ENCODE data around the gene RSPH6A. TPM values are rescaled to one million over a fixed set of nuclear protein-coding genes. Genes with fewer than 3 reads are reported as not detected.

Gene RSPH6A
- polyA plus RNA-seq, 2 donors, result 0.16 TPM; not detected in 1

- WGBS, 2 donors, result 73 to 78% methylated on average over 7 of the region's 7 CpGs
- H3K4me1 ChIP-seq (ENCODE audit: control insufficient read depth in 2 of 2, insufficient read depth in 2 of 2, low read length in 1 of 2), result peaks cover 0 to 3% of the 10 kb centered on the region in 2 donors
- H3K27me3 ChIP-seq (ENCODE audit: control insufficient read depth in 1 of 2, insufficient read depth in 2 of 2, low read length in 2 of 2), result no peaks in the 10 kb centered on the region
- H3K4me3 ChIP-seq (ENCODE audit: low read depth in 1 of 2, low read length in 2 of 2), result no peak overlapping the region
- H3K9me3 ChIP-seq (ENCODE audit: control insufficient read depth in 2 of 2, insufficient read depth in 1 of 2, low read depth in 1 of 2, low read length in 1 of 2), result no peaks in the 10 kb centered on the region
- H3K27ac ChIP-seq (ENCODE audit: low read depth in 2 of 2, low read length in 1 of 2), result no peak overlapping the region
- peaks cover 24 to 39% of the 10 kb centered on the region in 2 donors for H3K36me3 ChIP-seq (ENCODE audit: control insufficient read depth in 2 of 2, insufficient read depth in 2 of 2, low read length in 1 of 2)
These were observed 37.9 kb upstream of the RSPH6A start for GRCh38 chr19:45852983-45853382.

DNA sequence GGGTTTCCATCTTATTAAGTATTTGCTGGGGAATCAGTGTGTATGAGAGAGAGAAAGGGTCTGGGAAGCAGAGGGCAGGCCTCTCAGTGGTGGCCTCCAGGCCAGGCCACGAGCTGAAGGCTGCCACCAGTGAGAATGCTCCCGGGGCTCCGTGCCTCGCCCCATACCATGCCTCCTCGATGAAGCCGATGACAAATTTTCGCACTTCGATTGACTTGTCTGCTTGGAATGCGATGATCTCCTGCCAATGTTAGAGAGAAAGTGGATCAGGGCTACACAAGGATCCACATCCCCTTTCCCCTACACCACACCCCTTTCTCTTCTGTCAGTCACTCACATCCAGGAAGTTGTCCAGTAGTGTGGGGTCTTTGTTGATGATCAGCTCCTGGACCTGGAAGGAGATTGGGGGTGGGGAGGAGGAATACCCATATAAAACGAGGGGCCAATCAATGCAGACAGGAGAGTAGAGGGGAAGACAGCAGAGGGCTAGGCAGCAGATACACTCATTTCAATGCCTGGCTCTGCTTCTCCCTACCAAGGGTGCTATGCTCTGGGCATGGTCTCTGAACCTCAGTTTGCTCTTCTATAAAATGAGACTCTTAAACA lies 37.1 kb upstream of the RSPH6A start:
- Histone ChIP-seq H3K27ac (ENCODE audit: low read depth in 2 of 2, low read length in 1 of 2) (no peak overlapping the region), H3K9me3 (ENCODE audit: control insufficient read depth in 2 of 2, insufficient read depth in 1 of 2, low read depth in 1 of 2, low read length in 1 of 2) (no peaks in the 10 kb centered on the region), H3K36me3 (ENCODE audit: control insufficient read depth in 2 of 2, insufficient read depth in 2 of 2, low read length in 1 of 2) (peaks cover 29 to 45% of the 10 kb centered on the region in 2 donors), H3K27me3 (ENCODE audit: control insufficient read depth in 1 of 2, insufficient read depth in 2 of 2, low read length in 2 of 2) (no peaks in the 10 kb centered on the region), H3K4me3 (ENCODE audit: low read depth in 1 of 2, low read length in 2 of 2) (no peak overlapping the region), H3K4me1 (ENCODE audit: control insufficient read depth in 2 of 2, insufficient read depth in 2 of 2, low read length in 1 of 2) (peaks cover 0 to 3% of the 10 kb centered on the region in 2 donors)
- WGBS, 2 donors, result 92 to 93% methylated on average over 10 of the region's 10 CpGs

- H3K4me3 ChIP-seq (ENCODE audit: low read depth in 1 of 2, low read length in 2 of 2), result no peak overlapping the region
- WGBS, 2 donors, result 90% methylated on average over 4 of the region's 4 CpGs
These were observed 33.8 kb upstream of the RSPH6A start for GRCh38 chr19:45848922-45849321.

GRCh38 chr19:45847663-45848062 lies 32.6 kb upstream of the RSPH6A start:
- Histone ChIP-seq H3K27me3 (ENCODE audit: control insufficient read depth in 1 of 2, insufficient read depth in 2 of 2, low read length in 2 of 2) (no peaks in the 10 kb centered on the region), H3K9me3 (ENCODE audit: control insufficient read depth in 2 of 2, insufficient read depth in 1 of 2, low read depth in 1 of 2, low read length in 1 of 2) (no peaks in the 10 kb centered on the region), H3K27ac (ENCODE audit: low read depth in 2 of 2, low read length in 1 of 2) (no peak overlapping the region), H3K4me1 (ENCODE audit: control insufficient read depth in 2 of 2, insufficient read depth in 2 of 2, low read length in 1 of 2) (peaks cover 0 to 3% of the 10 kb centered on the region in 2 donors), H3K36me3 (ENCODE audit: control insufficient read depth in 2 of 2, insufficient read depth in 2 of 2, low read length in 1 of 2) (peaks cover 28 to 38% of the 10 kb centered on the region in 2 donors), H3K4me3 (ENCODE audit: low read depth in 1 of 2, low read length in 2 of 2) (no peak overlapping the region)
- WGBS, 2 donors, result 92 to 94% methylated on average over 13 of the region's 13 CpGs

More at GRCh38 chr19:45848922-45849321, 33.8 kb upstream of the RSPH6A start:
- H3K9me3 ChIP-seq (ENCODE audit: control insufficient read depth in 2 of 2, insufficient read depth in 1 of 2, low read depth in 1 of 2, low read length in 1 of 2), result no peaks in the 10 kb centered on the region
- peaks cover 0 to 3% of the 10 kb centered on the region in 2 donors for H3K4me1 ChIP-seq (ENCODE audit: control insufficient read depth in 2 of 2, insufficient read depth in 2 of 2, low read length in 1 of 2)
- no peaks in the 10 kb centered on the region for H3K27me3 ChIP-seq (ENCODE audit: control insufficient read depth in 1 of 2, insufficient read depth in 2 of 2, low read length in 2 of 2)
- H3K27ac ChIP-seq (ENCODE audit: low read depth in 2 of 2, low read length in 1 of 2), result no peak overlapping the region
- H3K36me3 ChIP-seq (ENCODE audit: control insufficient read depth in 2 of 2, insufficient read depth in 2 of 2, low read length in 1 of 2), result peaks cover 27 to 39% of the 10 kb centered on the region in 2 donors

DNA sequence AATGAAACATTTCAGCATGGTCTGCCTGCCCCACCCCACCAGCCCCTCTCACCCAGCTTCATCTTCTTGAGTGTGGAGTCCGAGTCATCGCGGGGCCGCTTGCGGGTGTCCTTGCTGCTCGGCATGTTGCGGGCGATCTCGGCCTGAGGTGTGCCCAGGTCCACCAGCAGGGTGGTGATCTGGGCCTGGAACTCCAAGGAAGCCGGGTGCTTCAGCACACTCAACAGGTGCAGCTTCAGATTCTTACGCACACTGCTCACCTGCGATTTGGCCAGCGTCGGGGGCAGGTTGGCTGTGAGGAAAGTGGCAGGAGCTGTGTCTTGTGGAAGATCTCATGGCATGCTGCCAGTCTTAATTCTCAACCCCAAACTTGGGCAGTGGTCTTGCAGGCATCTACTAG lies 27.1 kb upstream of the RSPH6A start:
- Histone ChIP-seq H3K4me3 (ENCODE audit: low read depth in 1 of 2, low read length in 2 of 2) (no peak overlapping the region), H3K36me3 (ENCODE audit: control insufficient read depth in 2 of 2, insufficient read depth in 2 of 2, low read length in 1 of 2) (peaks cover 30 to 33% of the 10 kb centered on the region in 2 donors), H3K4me1 (ENCODE audit: control insufficient read depth in 2 of 2, insufficient read depth in 2 of 2, low read length in 1 of 2) (no peaks in the 10 kb centered on the region), H3K9me3 (ENCODE audit: control insufficient read depth in 2 of 2, insufficient read depth in 1 of 2, low read depth in 1 of 2, low read length in 1 of 2) (peaks cover 0 to 4% of the 10 kb centered on the region in 2 donors), H3K27ac (ENCODE audit: low read depth in 2 of 2, low read length in 1 of 2) (no peak overlapping the region), H3K27me3 (ENCODE audit: control insufficient read depth in 1 of 2, insufficient read depth in 2 of 2, low read length in 2 of 2) (no peaks in the 10 kb centered on the region)
- 95% methylated on average over 14 of the region's 14 CpGs for WGBS, 2 donors

DNA sequence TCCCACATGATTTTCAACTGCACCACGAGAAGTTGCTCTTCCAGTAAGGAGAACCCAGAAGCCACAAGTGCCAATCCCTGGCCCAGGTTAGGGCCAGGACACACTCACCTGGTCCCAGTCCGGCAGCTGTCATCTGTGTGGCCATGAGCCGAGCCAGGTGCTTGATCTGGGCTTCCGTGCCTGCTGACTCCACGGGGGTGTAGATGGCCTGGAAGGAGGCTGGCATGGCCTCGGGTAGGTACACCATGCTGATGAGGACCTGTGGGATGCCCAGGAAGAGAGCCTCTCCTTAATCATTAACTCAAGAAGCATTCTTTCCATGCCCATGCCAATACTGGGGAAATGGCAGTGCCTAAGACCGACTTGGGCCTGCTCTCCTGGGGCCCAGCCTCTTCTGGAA lies 19.9 kb upstream of the RSPH6A start:
- WGBS, 2 donors, result 84 to 89% methylated on average over 7 of the region's 7 CpGs

DNA sequence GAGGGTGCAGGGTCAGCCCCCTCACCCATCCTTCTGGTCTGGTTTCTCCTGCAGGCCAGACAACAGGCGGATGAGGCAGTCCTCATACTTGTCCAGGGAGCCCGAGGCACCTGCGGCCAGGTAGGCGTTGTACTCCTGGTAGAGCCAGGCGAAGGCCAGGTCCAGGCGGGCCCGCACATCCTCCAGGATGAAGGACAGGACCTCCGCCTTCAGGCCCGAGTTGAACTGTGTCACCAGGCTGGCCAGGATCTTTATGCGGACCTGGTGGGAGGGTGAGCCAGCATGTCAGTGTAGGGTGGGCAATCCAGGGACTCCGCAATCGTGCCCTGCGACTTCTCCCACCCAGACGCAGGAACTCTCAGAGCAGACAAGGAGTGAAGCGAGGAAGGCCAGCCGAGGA lies 13.8 kb upstream of the RSPH6A start:
- 94 to 96% methylated on average over 16 of the region's 16 CpGs for WGBS, 2 donors
- H3K4me1 ChIP-seq (ENCODE audit: control insufficient read depth in 2 of 2, insufficient read depth in 2 of 2, low read length in 1 of 2), result no peaks in the 10 kb centered on the region
- no peak overlapping the region for H3K27ac ChIP-seq (ENCODE audit: low read depth in 2 of 2, low read length in 1 of 2)
- no peaks in the 10 kb centered on the region for H3K27me3 ChIP-seq (ENCODE audit: control insufficient read depth in 1 of 2, insufficient read depth in 2 of 2, low read length in 2 of 2)
- H3K9me3 ChIP-seq (ENCODE audit: control insufficient read depth in 2 of 2, insufficient read depth in 1 of 2, low read depth in 1 of 2, low read length in 1 of 2), result peaks cover 0 to 3% of the 10 kb centered on the region in 2 donors
- H3K36me3 ChIP-seq (ENCODE audit: control insufficient read depth in 2 of 2, insufficient read depth in 2 of 2, low read length in 1 of 2), result peaks cover 28 to 62% of the 10 kb centered on the region in 2 donors
- no peak overlapping the region for H3K4me3 ChIP-seq (ENCODE audit: low read depth in 1 of 2, low read length in 2 of 2)

More for the DNA sequence above, 19.9 kb upstream of the RSPH6A start:
- no peaks in the 10 kb centered on the region for H3K27me3 ChIP-seq (ENCODE audit: control insufficient read depth in 1 of 2, insufficient read depth in 2 of 2, low read length in 2 of 2)
- H3K36me3 ChIP-seq (ENCODE audit: control insufficient read depth in 2 of 2, insufficient read depth in 2 of 2, low read length in 1 of 2), result peaks cover 25 to 48% of the 10 kb centered on the region in 2 donors
- H3K4me1 ChIP-seq (ENCODE audit: control insufficient read depth in 2 of 2, insufficient read depth in 2 of 2, low read length in 1 of 2), result no peaks in the 10 kb centered on the region
- H3K4me3 ChIP-seq (ENCODE audit: low read depth in 1 of 2, low read length in 2 of 2), result no peak overlapping the region
- no peak overlapping the region for H3K27ac ChIP-seq (ENCODE audit: low read depth in 2 of 2, low read length in 1 of 2)
- H3K9me3 ChIP-seq (ENCODE audit: control insufficient read depth in 2 of 2, insufficient read depth in 1 of 2, low read depth in 1 of 2, low read length in 1 of 2), result peaks cover 0 to 4% of the 10 kb centered on the region in 2 donors

- H3K27ac ChIP-seq (ENCODE audit: low read depth in 2 of 2, low read length in 1 of 2), result no peak overlapping the region
- H3K4me1 ChIP-seq (ENCODE audit: control insufficient read depth in 2 of 2, insufficient read depth in 2 of 2, low read length in 1 of 2), result no peaks in the 10 kb centered on the region
- WGBS, 2 donors, result 89 to 93% methylated on average over 9 of the region's 9 CpGs
- H3K9me3 ChIP-seq (ENCODE audit: control insufficient read depth in 2 of 2, insufficient read depth in 1 of 2, low read depth in 1 of 2, low read length in 1 of 2), result peaks cover 0 to 3% of the 10 kb centered on the region in 2 donors
- peaks cover 28 to 65% of the 10 kb centered on the region in 2 donors for H3K36me3 ChIP-seq (ENCODE audit: control insufficient read depth in 2 of 2, insufficient read depth in 2 of 2, low read length in 1 of 2)
- H3K4me3 ChIP-seq (ENCODE audit: low read depth in 1 of 2, low read length in 2 of 2), result no peak overlapping the region
- no peaks in the 10 kb centered on the region for H3K27me3 ChIP-seq (ENCODE audit: control insufficient read depth in 1 of 2, insufficient read depth in 2 of 2, low read length in 2 of 2)
These were observed 13.4 kb upstream of the RSPH6A start for GRCh38 chr19:45828523-45828922.

GRCh38 chr19:45827459-45828093 lies 12.5 kb upstream of the RSPH6A start:
- H3K4me3 ChIP-seq (ENCODE audit: low read depth in 1 of 2, low read length in 2 of 2), result no peak overlapping the region
- peaks cover 28 to 73% of the 10 kb centered on the region in 2 donors for H3K36me3 ChIP-seq (ENCODE audit: control insufficient read depth in 2 of 2, insufficient read depth in 2 of 2, low read length in 1 of 2)
- no peaks in the 10 kb centered on the region for H3K27me3 ChIP-seq (ENCODE audit: control insufficient read depth in 1 of 2, insufficient read depth in 2 of 2, low read length in 2 of 2)
- 93 to 94% methylated on average over 14 to 16 of the region's 16 CpGs for WGBS, 2 donors
- no peaks in the 10 kb centered on the region for H3K4me1 ChIP-seq (ENCODE audit: control insufficient read depth in 2 of 2, insufficient read depth in 2 of 2, low read length in 1 of 2)
- peaks cover 0 to 3% of the 10 kb centered on the region in 2 donors for H3K9me3 ChIP-seq (ENCODE audit: control insufficient read depth in 2 of 2, insufficient read depth in 1 of 2, low read depth in 1 of 2, low read length in 1 of 2)
- H3K27ac ChIP-seq (ENCODE audit: low read depth in 2 of 2, low read length in 1 of 2), result no peak overlapping the region

GRCh38 chr19:45826934-45827333 lies 11.8 kb upstream of the RSPH6A start:
- Histone ChIP-seq H3K4me3 (ENCODE audit: low read depth in 1 of 2, low read length in 2 of 2) (no peak overlapping the region), H3K27ac (ENCODE audit: low read depth in 2 of 2, low read length in 1 of 2) (no peak overlapping the region), H3K4me1 (ENCODE audit: control insufficient read depth in 2 of 2, insufficient read depth in 2 of 2, low read length in 1 of 2) (no peaks in the 10 kb centered on the region), H3K27me3 (ENCODE audit: control insufficient read depth in 1 of 2, insufficient read depth in 2 of 2, low read length in 2 of 2) (no peaks in the 10 kb centered on the region), H3K9me3 (ENCODE audit: control insufficient read depth in 2 of 2, insufficient read depth in 1 of 2, low read depth in 1 of 2, low read length in 1 of 2) (peaks cover 0 to 3% of the 10 kb centered on the region in 2 donors), H3K36me3 (ENCODE audit: control insufficient read depth in 2 of 2, insufficient read depth in 2 of 2, low read length in 1 of 2) (peaks cover 24 to 70% of the 10 kb centered on the region in 2 donors)
- WGBS, 2 donors, result 86 to 87% methylated on average over 11 of the region's 11 CpGs

All from esophagus (tissue), 2 donors.